GM12874 (cell line): Measurements from ENCODE around the gene PRKAR2B.

Experiments
- TF ChIP-seq, protein P1 (sequence below): IDR thresholded peaks from 2 replicates; pipeline ENCODE4 v1.5.1; 2011; ENCODE audit warnings: low read depth, mild to moderate bottlenecking, control low read depth, low read length, moderate library complexity; ENCODE audit not compliant: insufficient read depth

Gene PRKAR2B

DNA sequence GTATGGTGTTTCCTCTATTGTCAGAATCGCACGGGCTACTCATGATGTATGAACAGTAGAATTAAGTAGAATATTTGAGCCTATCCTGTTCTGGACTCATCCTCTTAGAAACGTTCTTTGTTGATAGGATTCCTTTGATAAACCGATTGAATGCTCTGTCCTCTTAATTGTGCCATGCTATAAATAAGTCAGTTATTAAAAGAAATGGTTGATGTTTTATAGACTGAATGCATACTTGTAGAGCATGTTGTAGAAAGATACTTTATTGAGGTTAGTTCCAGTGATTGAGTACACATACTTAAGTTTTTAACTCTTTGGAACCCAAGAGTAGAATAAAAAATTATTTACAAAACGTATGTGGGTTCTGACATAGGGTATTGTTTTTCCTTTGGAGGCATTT lies 69.4 kb downstream of the PRKAR2B start:
- TF ChIP-seq, protein P1, sequence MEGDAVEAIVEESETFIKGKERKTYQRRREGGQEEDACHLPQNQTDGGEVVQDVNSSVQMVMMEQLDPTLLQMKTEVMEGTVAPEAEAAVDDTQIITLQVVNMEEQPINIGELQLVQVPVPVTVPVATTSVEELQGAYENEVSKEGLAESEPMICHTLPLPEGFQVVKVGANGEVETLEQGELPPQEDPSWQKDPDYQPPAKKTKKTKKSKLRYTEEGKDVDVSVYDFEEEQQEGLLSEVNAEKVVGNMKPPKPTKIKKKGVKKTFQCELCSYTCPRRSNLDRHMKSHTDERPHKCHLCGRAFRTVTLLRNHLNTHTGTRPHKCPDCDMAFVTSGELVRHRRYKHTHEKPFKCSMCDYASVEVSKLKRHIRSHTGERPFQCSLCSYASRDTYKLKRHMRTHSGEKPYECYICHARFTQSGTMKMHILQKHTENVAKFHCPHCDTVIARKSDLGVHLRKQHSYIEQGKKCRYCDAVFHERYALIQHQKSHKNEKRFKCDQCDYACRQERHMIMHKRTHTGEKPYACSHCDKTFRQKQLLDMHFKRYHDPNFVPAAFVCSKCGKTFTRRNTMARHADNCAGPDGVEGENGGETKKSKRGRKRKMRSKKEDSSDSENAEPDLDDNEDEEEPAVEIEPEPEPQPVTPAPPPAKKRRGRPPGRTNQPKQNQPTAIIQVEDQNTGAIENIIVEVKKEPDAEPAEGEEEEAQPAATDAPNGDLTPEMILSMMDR: no peak

DNA sequence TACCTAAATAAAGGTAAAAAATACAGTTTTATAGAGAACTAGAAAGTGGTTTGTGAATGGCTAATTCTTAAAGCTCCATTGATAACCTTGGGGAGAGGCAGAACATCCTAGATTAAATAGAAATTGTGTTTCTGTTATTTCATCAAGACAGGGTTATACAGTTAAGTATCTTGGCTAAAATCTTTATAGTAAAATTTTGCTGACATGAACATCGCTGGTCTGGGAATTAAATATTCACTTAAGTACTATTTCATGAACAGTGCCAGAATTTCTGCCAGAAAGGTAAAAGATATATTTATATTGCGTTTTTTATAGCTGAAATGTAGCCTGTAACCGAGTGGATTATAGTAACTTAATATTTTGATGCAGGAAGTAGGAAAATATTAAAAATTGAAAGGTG lies 70.6 kb downstream of the PRKAR2B start:
- TF ChIP-seq, protein P1: no peak

DNA sequence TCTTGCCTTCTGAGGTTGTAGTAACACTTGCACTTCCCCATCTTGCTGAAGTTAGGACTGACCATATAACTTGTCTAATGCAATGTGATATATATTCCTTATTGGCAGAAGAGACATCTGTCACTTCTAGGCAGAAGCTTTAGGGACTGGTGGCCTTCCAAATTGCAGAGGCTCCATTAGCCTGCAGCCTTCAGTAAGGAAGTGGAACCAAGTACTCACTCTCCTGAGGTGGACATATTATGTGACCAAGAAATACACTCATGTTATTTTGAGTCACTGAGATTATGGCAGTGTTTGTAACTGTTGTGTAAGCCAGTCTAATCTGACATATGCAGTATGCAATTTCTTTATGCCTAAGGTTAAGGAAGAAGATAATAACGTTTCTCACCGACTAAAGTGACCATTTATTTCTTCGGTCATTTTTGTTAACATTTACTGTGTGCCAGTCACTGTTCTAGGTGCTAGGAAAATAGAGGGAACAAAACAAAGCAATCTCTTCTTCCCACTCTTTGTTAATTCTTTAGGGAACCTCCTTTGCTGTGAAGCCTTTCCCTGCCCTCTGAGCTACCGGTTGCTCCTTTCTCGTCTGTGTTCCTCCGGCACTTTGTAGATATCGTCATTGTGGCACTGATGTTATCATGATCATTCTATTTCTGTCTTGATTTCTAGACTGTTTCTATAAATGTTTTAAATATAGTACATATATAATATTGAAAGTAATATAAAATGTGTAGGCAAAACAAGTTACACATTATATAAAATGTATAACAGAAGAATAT lies 71.4 kb downstream of the PRKAR2B start:
- TF ChIP-seq, protein P1: no peak

DNA sequence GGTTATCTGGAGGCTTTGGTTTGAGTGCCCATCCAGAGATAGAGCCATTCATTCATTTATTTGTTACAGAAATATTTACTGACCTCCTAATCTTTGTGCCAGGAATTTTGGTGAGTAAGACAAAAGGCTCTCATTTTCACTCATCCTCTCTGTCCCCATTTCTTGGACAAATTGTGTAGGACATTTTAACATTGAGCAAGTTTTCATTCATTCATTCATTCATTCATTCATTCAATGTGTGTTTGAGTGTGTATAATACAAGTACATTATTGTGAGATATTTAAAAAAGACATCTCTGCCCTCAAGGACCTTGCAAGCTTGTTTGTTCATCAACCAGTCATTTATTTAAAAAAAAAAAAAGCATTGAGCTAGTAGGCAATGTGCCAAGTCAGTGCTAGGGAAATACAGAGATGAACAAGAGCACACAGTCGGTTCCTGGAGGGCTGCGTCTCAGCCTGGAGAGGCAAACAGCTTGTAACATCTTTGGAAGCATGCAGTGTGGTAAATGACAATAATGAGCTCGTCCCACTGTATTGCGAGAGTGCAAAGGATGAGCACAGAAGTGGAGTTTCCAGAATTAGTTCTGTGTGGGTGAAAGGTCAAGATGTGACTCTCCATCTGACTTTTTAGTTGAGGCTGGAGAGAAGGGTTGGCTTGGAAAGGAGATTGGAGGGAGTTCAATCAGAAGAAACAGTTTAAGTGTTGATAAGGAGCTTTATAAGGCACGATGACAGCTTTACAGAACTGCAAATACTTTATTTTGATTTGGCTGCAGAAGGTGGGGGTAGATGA lies 73.8 kb downstream of the PRKAR2B start:
- TF ChIP-seq, protein P1: no peak

DNA sequence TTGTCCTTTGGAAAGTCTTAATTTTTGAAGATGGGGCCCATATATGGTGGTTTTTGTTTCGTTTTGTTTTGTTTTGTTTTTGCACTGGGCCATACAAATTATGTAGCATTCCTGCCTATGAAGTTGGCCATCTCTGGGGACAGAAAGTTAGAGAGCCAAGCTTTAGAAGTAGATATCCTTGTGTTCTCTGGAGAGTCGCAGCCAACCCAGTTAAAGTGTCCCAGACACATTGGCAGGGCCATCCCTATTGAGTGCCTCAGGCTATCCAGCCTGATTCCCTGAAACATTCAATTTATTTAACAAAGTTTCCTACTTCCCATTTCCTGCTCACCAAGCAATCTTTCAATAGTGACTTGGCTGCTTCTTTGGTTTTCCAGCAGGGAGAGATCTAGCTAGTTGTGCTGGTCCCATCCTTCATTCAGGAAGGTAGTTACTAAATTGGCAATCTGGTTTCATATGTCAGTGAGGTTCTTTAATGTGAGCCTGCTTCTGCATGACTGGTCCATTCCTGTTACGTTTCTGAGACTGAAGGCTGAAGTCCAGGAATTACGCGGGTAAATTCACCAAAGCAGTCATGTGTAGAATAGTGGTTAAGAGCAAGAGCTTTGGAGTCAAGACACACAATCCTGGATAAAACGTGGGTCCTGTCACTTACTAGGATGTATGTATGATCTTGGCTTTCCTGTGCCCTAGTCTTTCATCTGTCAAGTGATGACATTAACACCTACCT lies 75.0 kb downstream of the PRKAR2B start:
- TF ChIP-seq, protein P1: no peak

DNA sequence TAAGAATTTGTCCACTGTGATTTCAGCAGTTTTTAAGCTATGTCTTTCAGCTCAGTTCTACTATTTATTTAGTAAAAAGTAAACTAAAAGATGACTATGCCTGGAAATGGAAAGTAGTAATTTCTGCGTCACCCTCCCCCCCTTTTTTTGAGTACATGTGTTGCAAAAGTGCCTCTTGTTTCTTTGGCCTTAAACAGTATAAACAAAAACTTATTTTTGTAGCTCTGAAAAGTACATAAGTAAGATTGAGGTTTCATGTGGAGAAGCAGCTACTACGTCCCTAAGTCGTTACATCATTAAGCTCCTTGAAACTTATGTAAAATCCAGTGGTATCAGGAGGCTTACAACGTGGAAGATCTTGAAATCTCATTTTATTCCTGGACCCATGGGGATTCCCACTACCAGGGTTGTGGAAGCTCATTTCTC lies 78.0 kb downstream of the PRKAR2B start:
- TF ChIP-seq, protein P1: no peak

DNA sequence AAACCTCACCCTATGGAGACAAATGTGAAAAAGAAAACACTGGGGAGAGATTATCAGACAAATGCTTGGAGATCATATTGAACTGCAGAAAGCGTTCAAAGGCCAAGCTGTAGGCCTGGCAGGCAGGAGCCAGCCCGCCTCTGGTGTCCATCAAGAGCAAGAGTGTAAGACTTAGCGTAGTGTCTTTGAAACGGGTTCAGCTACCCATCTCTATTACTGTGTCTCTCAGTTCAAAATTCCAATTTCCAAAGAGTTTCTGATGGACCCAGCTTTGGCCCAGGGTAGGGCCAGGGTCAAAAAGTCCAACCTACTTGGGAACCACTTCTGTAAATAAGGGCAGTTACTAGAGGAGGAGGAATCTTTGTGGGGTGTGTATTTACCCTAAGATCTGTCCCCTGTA lies 78.9 kb downstream of the PRKAR2B start:
- TF ChIP-seq, protein P1: no peak
